Spleen (tissue), 7 donors: ENCODE results near the gene ZNF578.

Source experiments
- CTCF ChIP-seq, 11 experiments: fragments of 200-600 bp in 7 of 11; fragments of 450-650 bp in 4 of 11; sonication (generic) in 4 of 11; IDR thresholded peaks in 8 of 11; conservative IDR thresholded peaks in 3 of 11; 1 replicate in 7 of 11; 2 replicates in 4 of 11; pipeline versions ENCODE4 v1.4.0 to v1.8.0; 2016 to 2021; ENCODE audit warnings: antibody characterized with exemption in 11 of 11, inconsistent platforms in 4 of 11, mild to moderate bottlenecking in 1 of 11
- POLR2A ChIP-seq, 3 donors: fragments of 450-650 bp; IDR thresholded peaks; one replicate each; pipeline ENCODE4 v1.5.1; 2017; ENCODE audit warnings: antibody characterized with exemption in 3 of 3, mild to moderate bottlenecking in 1 of 3
- donor health status: DM: no; HTN: no; CAD: no; lungs with moderate emphysema.
- donor health status: DM: no; HTN: no; CAD: no.
- donor health status: DM: no; HTN: no; CAD: no.

GRCh38 chr19:52542984-52543664, 89.8 kb downstream of the ZNF578 start:
- no peak for TF ChIP-seq CTCF (IDR thresholded peaks at IDR 0.05 in 8 of 11, conservative IDR thresholded peaks at IDR 0.05 in 3 of 11)
- TF ChIP-seq POLR2A (IDR thresholded peaks at IDR 0.05), result no peak
